Activated T-cell treated with anti-CD3 and anti-CD28 coated beads, Interleukin-2, amount 50 U/mL, for 48 hours (primary cell): ENCODE results near the gene PLS3.
"Not testable (repeated sequence)": the region's sequence is repeated elsewhere in the genome, so short reads cannot be mapped to it uniquely, and the experiment has no call there.

Experiments used
- DNase-seq, 2 experiments: peaks; one replicate each; pipeline ENCODE4 v3.0.0-alpha.2; 2020

The PLS3 gene

GRCh38 chrX:115616943-115617563, 56.1 kb downstream of the PLS3 start:
- peak; percentile 21 to 28 for DNase-seq

- DNase-seq = no peak
These were observed 61.6 kb downstream of the PLS3 start for GRCh38 chrX:115622534-115622933.

GRCh38 chrX:115624916-115625315, 63.9 kb downstream of the PLS3 start:
- no peak for DNase-seq

- no peak for DNase-seq
These were observed 64.8 kb downstream of the PLS3 start for GRCh38 chrX:115625572-115626301.

GRCh38 chrX:115630204-115630603, 69.2 kb downstream of the PLS3 start:
- DNase-seq = no peak

GRCh38 chrX:115632455-115632854, 71.5 kb downstream of the PLS3 start:
- DNase-seq = no peak

- DNase-seq = not testable (repeated sequence)
These were observed 72.4 kb downstream of the PLS3 start for GRCh38 chrX:115633397-115633796.

- no peak for DNase-seq
These were observed 78.4 kb downstream of the PLS3 start for GRCh38 chrX:115639334-115639880.

- DNase-seq = no peak
These were observed 81.3 kb downstream of the PLS3 start for GRCh38 chrX:115642311-115642710.

GRCh38 chrX:115642895-115643530, 82.0 kb downstream of the PLS3 start:
- DNase-seq = peak; percentile 31 to 35

- not testable (repeated sequence) for DNase-seq
These were observed 83.4 kb downstream of the PLS3 start for GRCh38 chrX:115644397-115644796.

GRCh38 chrX:115649461-115650063, 88.6 kb downstream of the PLS3 start:
- DNase-seq = no peak

- no peak for DNase-seq
These were observed 89.5 kb downstream of the PLS3 start for GRCh38 chrX:115650449-115650848.

- DNase-seq = peak; percentile 46
These were observed 89.9 kb downstream of the PLS3 start for GRCh38 chrX:115650916-115651315.

- DNase-seq = no peak
These were observed 91.2 kb downstream of the PLS3 start for GRCh38 chrX:115652221-115652620.

- DNase-seq = no peak
These were observed 104.1 kb downstream of the PLS3 start for GRCh38 chrX:115665122-115665521.

GRCh38 chrX:115679460-115679859, 118.5 kb downstream of the PLS3 start:
- no peak for DNase-seq

GRCh38 chrX:115687595-115687994, 126.6 kb downstream of the PLS3 start:
- DNase-seq = no peak

- DNase-seq = no peak
These were observed 129.0 kb downstream of the PLS3 start for GRCh38 chrX:115689931-115690330.

- DNase-seq = peak; percentile 53
These were observed 129.7 kb downstream of the PLS3 start for GRCh38 chrX:115690511-115691216.

GRCh38 chrX:115693476-115693875, 132.5 kb downstream of the PLS3 start:
- no peak for DNase-seq

- no peak for DNase-seq
These were observed 133.1 kb downstream of the PLS3 start for GRCh38 chrX:115694028-115694427.

GRCh38 chrX:115696039-115696438, 135.1 kb downstream of the PLS3 start:
- DNase-seq = no peak
